Activated CD8-positive, alpha-beta memory T cell treated with anti-CD3 and anti-CD28 coated beads, Interleukin-2, amount 50 U/mL, for 48 hours (primary cell): ENCODE results near the gene TMEM179.
"Not testable (repeated sequence)": the region's sequence is repeated elsewhere in the genome, so short reads cannot be mapped to it uniquely, and the experiment has no call there.

Source experiments
- DNase-seq: peaks from one replicate; pipeline ENCODE4 v3.0.0-alpha.2; 2020

TMEM179 gene

GRCh38 chr14:104585966-104586697 is 18.4 kb downstream of the TMEM179 start:
- no peak for DNase-seq

GRCh38 chr14:104584557-104584956 is 20.0 kb downstream of the TMEM179 start:
- DNase-seq, result no peak

GRCh38 chr14:104583424-104584306 is 20.9 kb downstream of the TMEM179 start:
- no peak for DNase-seq

- no peak for DNase-seq
Observed at GRCh38 chr14:104582662-104583061, 21.9 kb downstream of the TMEM179 start.

GRCh38 chr14:104582005-104582404 is 22.6 kb downstream of the TMEM179 start:
- no peak for DNase-seq

GRCh38 chr14:104581521-104581920 is 23.1 kb downstream of the TMEM179 start:
- DNase-seq, result no peak

GRCh38 chr14:104580961-104581360 is 23.6 kb downstream of the TMEM179 start:
- no peak for DNase-seq

GRCh38 chr14:104579939-104580338 is 24.6 kb downstream of the TMEM179 start:
- not testable (repeated sequence) for DNase-seq

- DNase-seq, result no peak
Observed at GRCh38 chr14:104579507-104579906, 25.1 kb downstream of the TMEM179 start, which contains the start of gene C14orf180. Gene C14orf180 (plus strand): TSS chr14:104579764. CDS start chr14:104586431, 6,667 bp downstream.

GRCh38 chr14:104578321-104578720 is 26.3 kb downstream of the TMEM179 start:
- no peak for DNase-seq

GRCh38 chr14:104577847-104578301 is 26.7 kb downstream of the TMEM179 start:
- DNase-seq, result no peak

- no peak for DNase-seq
Observed at GRCh38 chr14:104577426-104577825, 27.1 kb downstream of the TMEM179 start.

GRCh38 chr14:104576970-104577332 is 27.6 kb downstream of the TMEM179 start:
- DNase-seq, result no peak

GRCh38 chr14:104576232-104576969 is 28.2 kb downstream of the TMEM179 start:
- DNase-seq, result no peak

- DNase-seq, result no peak
Observed at GRCh38 chr14:104574978-104575583, 29.5 kb downstream of the TMEM179 start.

GRCh38 chr14:104574536-104574935 is 30.0 kb downstream of the TMEM179 start:
- no peak for DNase-seq

GRCh38 chr14:104573930-104574329 is 30.6 kb downstream of the TMEM179 start:
- DNase-seq, result no peak

GRCh38 chr14:104572668-104573067 is 31.9 kb downstream of the TMEM179 start:
- no peak for DNase-seq

- DNase-seq, result no peak
Observed at GRCh38 chr14:104572024-104572626, 32.4 kb downstream of the TMEM179 start.

GRCh38 chr14:104571246-104571645 is 33.3 kb downstream of the TMEM179 start:
- DNase-seq, result no peak

- no peak for DNase-seq
Observed at GRCh38 chr14:104569435-104569834, 35.1 kb downstream of the TMEM179 start.

GRCh38 chr14:104568620-104569019 is 36.0 kb downstream of the TMEM179 start:
- DNase-seq, result no peak

- DNase-seq, result no peak
Observed at GRCh38 chr14:104567957-104568225, 36.7 kb downstream of the TMEM179 start.
